GM13977 (cell line): ENCODE data around the gene DNAJC5G.

Experiments
- DNase-seq: peaks from one replicate; pipeline ENCODE4 v3.0.0; 2012; ENCODE audit warnings: low spot score
- CTCF ChIP-seq: IDR thresholded peaks from 2 replicates; pipeline ENCODE4 v1.5.1; 2012; ENCODE audit warnings: mild to moderate bottlenecking, control low read depth; ENCODE audit not compliant: insufficient read depth; ENCODE audit errors: extremely low read depth, missing control alignments
- in situ Hi-C: fragments of 300-500 bp; cut with MboI; formaldehyde crosslinking; loops from one replicate; pipeline ENCODE4 v1.12.0; 2022; ENCODE audit warnings: low sequenced_read_pairs, low pct_unique_long_range_greater_than_20kb, mixed read lengths, inconsistent platforms; ENCODE audit not compliant: unreplicated experiment

Gene DNAJC5G

DNA sequence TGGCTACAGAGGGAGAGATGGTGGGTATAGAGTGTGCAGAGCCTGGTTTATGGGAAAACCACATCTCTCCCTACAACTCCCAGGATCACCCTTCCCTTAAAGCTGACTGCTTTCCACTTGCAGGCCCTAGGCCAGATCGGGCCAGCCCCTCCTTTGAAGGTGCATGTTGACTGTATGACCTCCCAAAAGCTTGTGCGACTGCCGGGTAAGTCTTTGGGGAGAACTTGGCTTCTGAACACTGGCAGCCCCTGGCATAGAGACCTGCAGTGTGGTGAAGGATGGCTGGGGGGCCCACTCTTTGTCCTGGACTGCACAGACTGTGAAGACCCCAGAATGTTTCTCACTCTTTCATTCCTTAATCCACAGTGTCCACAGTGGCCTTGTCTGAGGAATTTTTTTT lies 38.6 kb upstream of the DNAJC5G start:
- DNase-seq, result no peak
- in situ Hi-C loops, result no loop called here
- no peak for TF ChIP-seq CTCF

DNA sequence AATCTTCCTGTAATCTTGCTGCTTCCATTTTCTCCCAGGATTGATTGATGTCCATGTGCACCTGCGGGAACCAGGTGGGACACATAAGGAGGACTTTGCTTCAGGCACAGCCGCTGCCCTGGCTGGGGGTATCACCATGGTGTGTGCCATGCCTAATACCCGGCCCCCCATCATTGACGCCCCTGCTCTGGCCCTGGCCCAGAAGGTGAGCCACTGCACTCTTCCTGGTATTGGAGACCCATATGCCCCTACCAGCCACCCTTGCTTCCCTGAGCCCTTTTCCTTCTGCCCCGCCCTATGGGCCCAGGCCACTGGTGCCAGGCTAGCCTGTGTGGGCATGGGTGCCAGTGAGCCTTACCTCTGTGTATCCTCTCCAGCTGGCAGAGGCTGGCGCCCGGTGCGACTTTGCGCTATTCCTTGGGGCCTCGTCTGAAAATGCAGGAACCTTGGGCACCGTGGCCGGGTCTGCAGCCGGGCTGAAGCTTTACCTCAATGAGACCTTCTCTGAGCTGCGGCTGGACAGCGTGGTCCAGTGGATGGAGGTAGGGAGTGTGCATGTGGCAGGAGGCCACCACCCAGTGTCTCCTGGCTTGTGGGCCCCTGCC lies 37.8 kb upstream of the DNAJC5G start:
- TF ChIP-seq CTCF, result no peak
- DNase-seq, result no peak
- in situ Hi-C loops, result no loop called here

- in situ Hi-C loops, result no loop called here
- no peak for DNase-seq
- TF ChIP-seq CTCF, result no peak
Observed at GRCh38 chr2:27238976-27239375, 36.3 kb upstream of the DNAJC5G start.

DNA sequence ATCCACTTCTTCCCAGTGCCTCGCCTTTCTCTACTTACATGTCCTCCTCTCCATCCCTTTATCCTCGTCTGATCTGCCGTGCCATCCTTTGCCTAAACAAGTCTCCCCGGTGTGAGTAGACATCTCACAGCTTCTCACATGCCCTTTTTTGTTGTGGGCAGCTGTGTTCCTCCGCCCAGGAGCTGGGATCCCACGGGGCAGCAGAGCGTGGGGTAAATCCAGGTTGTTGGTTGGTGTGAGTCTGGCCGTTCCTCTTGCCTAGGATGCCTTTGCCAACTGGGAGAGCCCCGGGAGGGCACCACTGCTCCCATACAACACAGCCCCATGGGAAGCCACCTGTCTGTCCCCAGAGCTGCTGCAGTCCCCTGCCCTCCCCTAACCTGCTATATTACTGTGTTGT lies 34.8 kb upstream of the DNAJC5G start:
- no peak for TF ChIP-seq CTCF
- no peak for DNase-seq
- in situ Hi-C loops, result no loop called here

- in situ Hi-C loops, result no loop called here
- TF ChIP-seq CTCF, result no peak
- no peak for DNase-seq
Observed at GRCh38 chr2:27241761-27242613, 33.2 kb upstream of the DNAJC5G start.

- in situ Hi-C loops, result no loop called here
- no peak for DNase-seq
- no peak for TF ChIP-seq CTCF
Observed at GRCh38 chr2:27242614-27242951, 32.6 kb upstream of the DNAJC5G start.
